ENCODE data around the gene CILP.
"Not testable (repeated sequence)": the region's sequence is repeated elsewhere in the genome, so short reads cannot be mapped to it uniquely, and the experiment has no call there.

CILP gene, protein sequence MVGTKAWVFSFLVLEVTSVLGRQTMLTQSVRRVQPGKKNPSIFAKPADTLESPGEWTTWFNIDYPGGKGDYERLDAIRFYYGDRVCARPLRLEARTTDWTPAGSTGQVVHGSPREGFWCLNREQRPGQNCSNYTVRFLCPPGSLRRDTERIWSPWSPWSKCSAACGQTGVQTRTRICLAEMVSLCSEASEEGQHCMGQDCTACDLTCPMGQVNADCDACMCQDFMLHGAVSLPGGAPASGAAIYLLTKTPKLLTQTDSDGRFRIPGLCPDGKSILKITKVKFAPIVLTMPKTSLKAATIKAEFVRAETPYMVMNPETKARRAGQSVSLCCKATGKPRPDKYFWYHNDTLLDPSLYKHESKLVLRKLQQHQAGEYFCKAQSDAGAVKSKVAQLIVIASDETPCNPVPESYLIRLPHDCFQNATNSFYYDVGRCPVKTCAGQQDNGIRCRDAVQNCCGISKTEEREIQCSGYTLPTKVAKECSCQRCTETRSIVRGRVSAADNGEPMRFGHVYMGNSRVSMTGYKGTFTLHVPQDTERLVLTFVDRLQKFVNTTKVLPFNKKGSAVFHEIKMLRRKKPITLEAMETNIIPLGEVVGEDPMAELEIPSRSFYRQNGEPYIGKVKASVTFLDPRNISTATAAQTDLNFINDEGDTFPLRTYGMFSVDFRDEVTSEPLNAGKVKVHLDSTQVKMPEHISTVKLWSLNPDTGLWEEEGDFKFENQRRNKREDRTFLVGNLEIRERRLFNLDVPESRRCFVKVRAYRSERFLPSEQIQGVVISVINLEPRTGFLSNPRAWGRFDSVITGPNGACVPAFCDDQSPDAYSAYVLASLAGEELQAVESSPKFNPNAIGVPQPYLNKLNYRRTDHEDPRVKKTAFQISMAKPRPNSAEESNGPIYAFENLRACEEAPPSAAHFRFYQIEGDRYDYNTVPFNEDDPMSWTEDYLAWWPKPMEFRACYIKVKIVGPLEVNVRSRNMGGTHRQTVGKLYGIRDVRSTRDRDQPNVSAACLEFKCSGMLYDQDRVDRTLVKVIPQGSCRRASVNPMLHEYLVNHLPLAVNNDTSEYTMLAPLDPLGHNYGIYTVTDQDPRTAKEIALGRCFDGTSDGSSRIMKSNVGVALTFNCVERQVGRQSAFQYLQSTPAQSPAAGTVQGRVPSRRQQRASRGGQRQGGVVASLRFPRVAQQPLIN

DNA sequence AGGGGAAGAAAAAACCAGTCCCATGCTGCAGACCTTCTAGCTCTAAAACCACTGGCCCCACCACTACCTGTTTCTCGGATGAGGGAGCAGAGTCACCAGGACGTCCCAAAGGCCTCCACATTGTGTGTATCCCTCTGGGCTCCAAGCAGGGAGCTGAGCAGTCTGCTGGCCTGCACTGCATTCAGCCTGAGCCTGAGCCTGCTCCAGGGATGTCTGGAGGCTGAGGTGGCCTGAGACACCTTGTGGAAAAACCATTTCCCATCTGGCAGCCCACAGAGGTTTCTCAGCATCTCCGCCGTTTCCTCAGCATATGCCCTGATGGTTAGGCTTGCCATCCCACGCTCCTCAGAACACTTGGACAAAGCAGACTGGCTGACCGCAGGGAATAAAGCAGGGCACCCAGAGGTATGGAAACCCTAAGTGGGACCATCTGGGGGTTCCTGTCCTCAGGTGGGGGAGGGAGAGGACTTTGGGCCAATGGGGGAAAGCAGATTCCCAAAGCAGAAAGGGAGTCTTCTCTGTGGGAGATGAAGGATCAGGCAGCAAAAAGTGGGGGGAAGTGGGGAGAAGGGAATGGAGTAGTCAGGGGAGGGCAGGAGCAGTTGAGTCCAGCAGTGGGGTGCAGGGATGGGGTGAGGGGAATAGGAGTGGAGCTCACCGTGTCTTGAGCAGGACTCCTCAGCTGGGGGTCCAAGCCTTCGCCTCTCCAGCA lies at the start of gene CILP:
Gene CILP, minus strand, starts transcription at position 704 of the 712 bp plus-strand sequence. CDS start 1,718 bp downstream, outside the sequence.
- no peak for DNase-seq

GRCh38 chr15:65260968-65261367 lies 49.7 kb upstream of the CILP start:
- no peak for DNase-seq

DNA sequence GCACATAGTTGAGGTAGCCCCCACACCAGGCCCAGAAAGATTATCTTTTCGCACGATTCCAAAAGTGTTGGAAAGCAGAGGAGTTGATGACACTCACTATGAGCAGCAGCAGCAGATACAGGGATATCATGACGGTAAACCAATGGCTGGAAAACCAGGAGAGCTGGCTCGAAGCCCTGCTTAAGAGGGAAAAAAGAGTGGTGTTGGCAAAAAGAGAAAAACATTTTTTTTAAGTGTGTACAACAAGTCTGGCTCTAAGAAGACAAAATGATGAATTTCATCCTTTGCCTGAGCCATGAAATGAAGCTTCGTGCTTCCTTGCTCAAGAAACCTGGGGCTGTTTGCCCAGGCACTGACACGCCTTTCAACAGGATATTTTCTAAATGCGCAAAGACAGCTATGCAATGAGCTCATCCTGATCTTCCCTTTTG lies 48.1 kb upstream of the CILP start:
- DNase-seq, result no peak

- no peak for DNase-seq
These were observed 47.3 kb upstream of the CILP start for GRCh38 chr15:65258375-65259262.

DNA sequence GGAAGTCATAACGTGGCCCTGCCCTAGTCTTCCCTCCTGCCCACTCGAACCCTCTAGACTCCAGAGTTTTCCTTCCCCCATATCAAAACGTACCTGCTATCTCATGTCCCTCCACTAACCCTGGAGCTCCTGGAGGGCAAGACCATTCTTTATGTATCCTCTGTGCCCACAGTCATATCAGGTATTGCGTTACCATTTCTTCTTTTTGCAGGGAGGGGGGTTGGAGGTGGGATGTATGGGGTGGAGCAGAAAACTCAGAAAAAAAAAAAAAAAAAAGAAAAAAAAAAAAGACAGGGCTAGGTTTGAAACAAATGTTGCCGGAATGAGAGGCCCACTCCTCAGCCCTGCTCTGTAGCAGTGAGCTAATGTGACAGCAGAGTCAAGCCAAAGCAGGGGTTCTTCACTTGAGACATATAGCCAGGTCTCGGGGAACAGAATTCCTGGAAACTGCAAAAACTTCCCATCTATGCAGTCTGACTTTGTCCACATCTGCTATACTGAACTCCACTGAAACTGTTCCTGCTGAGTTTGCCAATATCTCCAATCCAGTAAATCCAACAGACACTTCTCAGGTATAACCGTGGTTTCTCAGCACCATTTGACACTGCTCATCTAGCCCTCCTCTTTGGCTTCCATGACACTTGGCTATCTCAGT lies 44.3 kb upstream of the CILP start:
- DNase-seq, result no peak

- DNase-seq, result no peak
These were observed 43.5 kb upstream of the CILP start for GRCh38 chr15:65254758-65255157.

DNA sequence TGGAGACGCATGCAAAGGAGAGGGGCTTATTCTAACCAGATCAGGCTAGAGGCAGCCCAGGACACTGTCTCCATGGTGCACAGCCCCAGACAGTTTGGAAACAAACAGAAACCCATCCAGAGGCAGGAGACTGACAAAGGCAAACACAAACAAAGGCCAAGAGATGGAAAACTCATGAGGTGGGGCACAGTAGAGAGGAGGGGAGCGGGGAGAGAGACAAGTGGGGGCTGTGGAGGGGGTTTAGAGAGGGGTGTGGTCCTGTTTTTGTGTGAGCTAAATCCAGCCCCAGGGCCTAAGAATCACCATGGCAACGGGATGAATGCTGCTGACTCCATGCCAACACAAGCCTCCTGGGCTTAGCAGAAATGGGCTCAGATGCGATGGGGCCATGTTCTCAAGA lies 43.1 kb upstream of the CILP start:
- DNase-seq, result no peak

DNA sequence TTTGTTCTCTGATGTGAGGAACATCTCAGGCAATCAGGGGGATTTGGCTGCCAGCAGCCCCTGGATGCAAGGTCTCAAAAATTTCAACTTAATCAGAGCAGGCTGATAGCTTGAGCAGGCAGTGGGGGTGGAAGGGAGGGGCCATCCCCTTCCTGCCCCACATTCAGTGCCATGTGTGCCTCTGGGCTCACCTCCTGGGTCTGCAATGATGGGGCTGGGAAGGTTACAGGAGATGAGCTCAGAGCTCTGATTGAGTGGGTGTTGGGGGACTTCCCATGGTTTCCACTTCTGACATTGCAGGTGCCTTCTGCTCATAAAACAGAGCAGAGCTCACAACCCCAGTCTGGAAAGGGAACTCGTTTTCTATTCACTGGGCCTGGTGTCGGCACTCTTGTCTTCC lies 38.4 kb upstream of the CILP start:
- no peak for DNase-seq

DNA sequence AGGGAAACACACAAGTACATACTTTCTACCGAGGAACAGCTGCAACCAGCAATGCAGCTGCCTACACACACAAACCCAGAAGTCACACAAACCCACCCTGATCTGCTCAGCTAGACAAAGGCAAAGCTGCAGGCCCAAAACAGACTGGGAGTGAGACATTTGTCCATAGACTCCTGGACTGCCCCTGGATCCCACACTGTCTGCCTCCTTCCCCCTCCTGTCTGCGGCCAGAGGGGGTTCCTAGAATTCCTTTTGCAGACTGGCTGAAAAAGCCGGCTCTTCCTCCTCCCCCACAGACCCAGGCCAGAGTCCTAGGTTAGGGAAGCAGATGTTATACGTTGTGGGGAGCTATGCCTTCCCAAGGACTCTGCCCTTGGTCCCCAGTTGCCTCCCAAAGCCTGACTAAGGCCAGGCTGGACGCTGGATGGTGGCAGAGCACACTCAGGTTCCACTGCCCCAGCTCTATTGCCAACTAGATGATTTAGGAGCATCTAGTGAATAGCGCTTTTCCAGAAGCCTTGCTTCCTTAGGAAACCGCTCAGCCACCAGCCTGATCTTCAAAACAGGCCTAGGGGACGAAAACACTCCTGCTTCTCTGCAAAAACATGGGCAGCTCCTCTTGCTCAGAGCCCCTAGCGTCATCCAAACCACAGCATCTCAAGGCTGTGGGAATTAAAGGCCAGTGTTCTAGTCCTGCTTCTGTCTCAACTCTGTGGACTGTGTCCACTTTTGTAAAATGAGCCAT lies 37.4 kb upstream of the CILP start:
- DNase-seq, result no peak

DNA sequence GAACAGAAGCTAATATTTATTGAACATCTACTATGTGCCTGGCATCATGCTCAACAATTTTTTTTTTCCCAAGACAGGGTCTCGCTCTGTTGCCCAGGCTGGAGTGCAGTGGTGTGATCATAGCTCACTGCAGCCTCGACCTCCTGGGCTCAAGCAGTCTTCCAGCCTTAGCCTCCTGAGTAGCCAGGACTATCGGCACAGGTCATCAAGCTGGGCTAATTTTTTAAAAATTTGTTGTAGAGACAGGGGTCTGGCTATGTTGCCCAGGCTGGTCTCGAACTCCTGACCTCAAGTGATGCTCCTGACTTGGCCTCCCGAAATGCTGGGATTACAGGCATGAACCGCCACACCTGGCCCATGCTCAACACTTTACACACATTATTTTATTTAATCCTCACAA lies 35.7 kb upstream of the CILP start:
- DNase-seq, result no peak

GRCh38 chr15:65246026-65246714 lies 34.9 kb upstream of the CILP start:
- no peak for DNase-seq

DNA sequence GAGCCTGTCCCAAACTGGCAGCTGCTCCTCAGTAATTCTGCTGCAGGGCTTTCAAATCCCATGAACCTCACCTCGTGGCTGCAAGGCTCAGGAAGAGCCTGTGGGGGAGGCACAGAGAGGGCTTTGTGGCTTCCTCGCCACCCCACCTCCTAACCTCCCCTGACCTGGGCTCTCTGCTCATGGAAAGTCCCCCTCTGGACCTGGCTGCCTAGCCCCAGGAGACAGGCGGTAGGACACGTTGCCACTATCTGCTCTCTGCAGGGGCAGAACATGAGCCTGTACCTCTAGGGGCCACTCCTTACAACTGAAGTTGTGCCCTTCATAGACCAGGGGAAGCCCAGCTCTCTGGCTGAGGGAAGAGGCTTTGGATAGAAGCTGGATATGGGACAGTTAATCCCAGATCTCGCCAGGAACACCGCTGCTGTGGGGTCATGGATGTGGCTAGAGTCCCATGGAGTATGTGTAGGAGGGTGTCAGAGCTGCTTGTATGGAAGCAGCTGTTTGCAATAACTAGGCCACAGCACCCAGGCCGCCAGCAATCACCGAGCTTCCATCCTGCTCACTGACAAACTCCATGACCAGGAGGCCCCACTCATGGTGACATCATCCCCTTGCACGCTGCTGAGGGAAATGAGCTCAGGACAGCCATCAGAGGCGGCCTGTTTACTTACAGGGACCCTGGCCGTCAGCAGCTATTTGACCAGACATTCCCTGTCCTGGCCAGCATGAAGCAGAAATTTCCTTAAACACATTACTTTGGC lies 34.0 kb upstream of the CILP start:
- no peak for DNase-seq

DNA sequence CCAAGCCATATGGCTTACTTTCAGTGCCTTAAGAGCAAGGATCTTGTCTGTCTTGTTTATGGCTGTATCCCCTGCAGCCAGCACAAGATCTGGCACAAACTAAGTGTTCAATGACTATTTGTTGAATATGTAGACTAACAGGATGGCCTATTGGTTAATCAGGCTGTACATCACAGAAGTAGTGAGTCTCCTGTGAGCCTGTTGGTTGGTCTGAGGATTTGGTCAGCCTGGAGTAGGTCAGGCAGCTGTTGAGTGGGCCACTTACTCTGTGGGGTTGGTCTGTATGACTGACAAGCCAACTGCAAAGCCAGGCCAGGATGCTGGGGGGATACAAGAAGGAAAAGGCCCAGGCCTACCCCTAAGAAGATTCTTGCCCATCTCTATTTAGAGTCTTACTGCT lies 33.4 kb upstream of the CILP start:
- no peak for DNase-seq

DNA sequence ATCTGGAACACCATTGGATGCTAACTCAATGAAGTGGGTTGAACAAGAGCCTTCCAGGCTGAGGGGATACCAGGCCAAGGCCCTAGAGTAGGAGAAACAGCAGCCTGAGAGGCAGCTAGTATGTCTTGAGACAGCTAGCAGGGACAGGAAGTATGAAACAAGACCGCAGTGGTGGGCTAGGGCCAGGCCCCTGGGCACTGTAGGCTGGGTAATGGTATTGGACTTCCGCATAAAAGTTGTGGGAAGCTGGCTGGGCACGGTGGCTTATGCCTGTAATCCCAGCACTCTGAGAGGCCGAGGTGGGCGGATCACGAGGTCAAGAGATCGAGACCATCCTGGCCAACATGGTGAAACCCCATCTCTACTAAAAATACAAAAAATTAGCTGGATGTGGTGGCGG lies 25.2 kb upstream of the CILP start:
- not testable (repeated sequence) for DNase-seq

DNA sequence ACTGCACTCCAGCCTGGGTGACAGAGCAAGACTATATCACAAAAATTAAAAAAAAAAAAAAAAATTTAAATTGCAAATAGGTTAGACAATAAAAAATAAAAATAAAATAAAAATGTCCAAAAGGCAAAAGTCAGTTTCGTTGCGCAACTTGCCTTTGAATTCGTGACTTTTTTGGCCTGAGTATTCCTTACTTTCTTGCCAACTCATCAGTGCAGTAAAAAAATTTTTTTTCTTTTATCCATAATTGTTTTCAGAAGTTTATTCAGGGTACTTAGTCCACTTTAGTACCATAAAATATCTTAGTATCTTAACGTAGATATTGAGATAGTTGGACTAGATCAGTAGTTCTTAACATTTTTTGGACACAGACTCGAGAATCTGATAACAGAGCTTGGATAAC lies 22.4 kb upstream of the CILP start:
- no peak for DNase-seq

DNA sequence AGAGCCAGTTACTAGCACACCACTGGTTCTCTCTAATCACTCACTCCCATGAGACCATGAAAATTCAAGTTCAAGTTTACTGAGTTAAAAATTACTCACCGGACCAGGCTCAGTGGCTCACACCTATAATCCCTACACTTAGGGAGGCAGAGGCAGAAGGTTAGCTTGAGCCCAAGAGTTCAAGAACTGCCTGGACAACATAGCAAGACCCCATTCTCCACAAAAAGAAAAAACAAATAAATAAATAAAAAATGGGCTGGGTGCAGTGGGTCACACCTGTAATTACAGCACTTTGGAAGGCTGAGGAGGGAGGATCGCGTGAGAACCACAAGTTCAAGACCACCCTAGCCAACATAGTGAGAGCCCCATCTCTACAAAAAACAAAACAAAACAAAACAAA lies 21.2 kb upstream of the CILP start:
- DNase-seq, result no peak

DNA sequence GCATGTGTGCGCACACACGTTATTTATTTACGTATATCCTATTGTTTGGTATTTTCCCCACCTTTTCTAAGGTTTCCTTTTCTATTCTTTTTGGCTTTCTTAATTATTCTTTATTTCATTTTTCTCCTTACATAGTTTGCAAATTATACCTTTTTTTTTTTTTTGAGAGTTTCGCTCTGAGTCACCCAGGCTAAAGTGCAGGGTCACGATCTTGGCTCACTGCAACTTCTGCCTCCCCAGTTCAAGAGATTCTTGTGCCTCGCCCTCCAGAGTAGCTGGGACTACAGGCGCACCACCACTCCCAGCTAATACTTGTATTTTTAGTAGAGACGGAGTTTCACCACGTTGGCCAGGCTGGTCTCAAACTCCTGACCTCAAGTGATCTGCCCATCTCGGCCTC lies 20.0 kb upstream of the CILP start:
- no peak for DNase-seq

GRCh38 chr15:65226901-65227300 lies 15.6 kb upstream of the CILP start:
- DNase-seq, result not testable (repeated sequence)

GRCh38 chr15:65226221-65226620 lies 14.9 kb upstream of the CILP start:
- no peak for DNase-seq
